HepG2 (cell line): Measurements from ENCODE around the gene LRP5. TPM values are rescaled to one million over a fixed set of nuclear protein-coding genes. Genes with fewer than 3 reads are reported as not detected.

Experiments used
- AGO1 ChIP-seq: fragments of 200-400 bp; formaldehyde crosslinking; IDR thresholded peaks from 2 replicates; pipeline ENCODE4 v1.6.1; 2017; ENCODE audit warnings: mild to moderate bottlenecking, low read depth, low read length, moderate library complexity; ENCODE audit not compliant: poor library complexity, severe bottlenecking
- ATF7-NPFF ChIP-seq: sonication (generic); formaldehyde crosslinking; IDR thresholded peaks from 2 replicates; pipeline ENCODE4 v1.8.1; 2023; ENCODE audit warnings: mild to moderate bottlenecking, low read depth, missing genetic modification reagents, moderate library complexity
- DNMT3B ChIP-seq: conservative IDR thresholded peaks from 2 replicates; pipeline ENCODE4 v1.6.1; 2016; ENCODE audit warnings: missing biosample characterization, control low read depth
- DRAP1 ChIP-seq: IDR thresholded peaks from 2 replicates; pipeline ENCODE4 v1.6.1; 2016; ENCODE audit warnings: missing genetic modification reagents, missing compliant biosample characterization
- FOXC1 ChIP-seq: sonication (generic); formaldehyde crosslinking; IDR thresholded peaks from 2 replicates; pipeline ENCODE4 v1.8.0; 2022; ENCODE audit warnings: mild to moderate bottlenecking, missing genetic modification reagents, borderline replicate concordance
- KLF13 ChIP-seq: sonication (generic); formaldehyde crosslinking; IDR thresholded peaks from 2 replicates; pipeline ENCODE4 v1.4.0; 2020; ENCODE audit warnings: mild to moderate bottlenecking, missing genetic modification reagents
- MTF1 ChIP-seq: sonication (generic); formaldehyde crosslinking; IDR thresholded peaks from 2 replicates; pipeline ENCODE4 v1.5.0; 2020; ENCODE audit warnings: missing genetic modification reagents
- NFE2 ChIP-seq: sonication (generic); formaldehyde crosslinking; IDR thresholded peaks from 2 replicates; pipeline ENCODE4 v1.4.0; 2020; ENCODE audit warnings: missing genetic modification reagents
- REXO4 ChIP-seq: sonication (generic); formaldehyde crosslinking; IDR thresholded peaks from 2 replicates; pipeline ENCODE4 v1.8.0; 2022; ENCODE audit warnings: missing genetic modification reagents, mild to moderate bottlenecking, borderline replicate concordance
- SPEN ChIP-seq: sonication (generic); formaldehyde crosslinking; IDR thresholded peaks from 2 replicates; pipeline ENCODE4 v1.5.1; 2020; ENCODE audit warnings: low read depth, mild to moderate bottlenecking, missing genetic modification reagents
- SRY ChIP-seq: sonication (generic); formaldehyde crosslinking; IDR thresholded peaks from 2 replicates; pipeline ENCODE4 v1.8.0; 2022; ENCODE audit warnings: mild to moderate bottlenecking, missing genetic modification reagents
- STAG1 ChIP-seq: sonication (generic); formaldehyde crosslinking; IDR thresholded peaks from 2 replicates; pipeline ENCODE4 v1.4.0; 2020; ENCODE audit warnings: missing genetic modification reagents
- ZBED4 ChIP-seq: sonication (generic); formaldehyde crosslinking; IDR thresholded peaks from 2 replicates; pipeline ENCODE4 v1.4.0; 2020; ENCODE audit warnings: missing genetic modification reagents, borderline replicate concordance
- ZFP36 ChIP-seq: fragments of 150-350 bp; IDR thresholded peaks from 2 replicates; pipeline ENCODE4 v1.6.1; 2018; ENCODE audit warnings: borderline replicate concordance, low read length, low read depth; ENCODE audit not compliant: partially characterized antibody
- ZFP91 ChIP-seq: sonication (generic); formaldehyde crosslinking; IDR thresholded peaks from 2 replicates; pipeline ENCODE4 v1.9.0; 2022; ENCODE audit warnings: missing genetic modification reagents, mild to moderate bottlenecking, borderline replicate concordance
- ZNF672 ChIP-seq: sonication (generic); formaldehyde crosslinking; IDR thresholded peaks from 2 replicates; pipeline ENCODE4 v1.8.1; 2022; ENCODE audit warnings: missing genetic modification reagents
- ZNF674 ChIP-seq: sonication (generic); formaldehyde crosslinking; IDR thresholded peaks from 2 replicates; pipeline ENCODE4 v1.5.0; 2020; ENCODE audit warnings: low read depth, mild to moderate bottlenecking, missing genetic modification reagents
- polyA plus RNA-seq, 8 experiments: library from polyadenylated mRNA; depleted of rRNA in 3 of 8; stranded (reverse) in 7 of 8; unstranded in 1 of 8; fragments of >200 nt; fragmentation: Illumina TruSeq in 4 of 8; extraction: Trizol in 4 of 8; gene quantifications; 2 replicates each; pipeline versions ENCODE4 v1.2.1 to v1.2.3, GENCODE V29; 2011 to 2016; ENCODE audit warnings: low read depth in 4 of 8, missing spikeins in 1 of 8, mixed read lengths in 1 of 8; ENCODE audit not compliant: insufficient read depth in 1 of 8
- total RNA-seq, 5 experiments: library from RNA; depleted of rRNA; stranded (reverse); fragments of >200 nt; fragmentation: Illumina TruSeq; extraction: Trizol; gene quantifications; 2 replicates each; pipeline ENCODE4 v1.2.3, GENCODE V29; 2016; ENCODE audit warnings: low read depth in 1 of 5
- TF ChIP-seq, protein P1 (sequence below): fragments of 450-650 bp; IDR thresholded peaks from 2 replicates; pipeline ENCODE4 v1.6.1; 2016
- TF ChIP-seq, protein P2 (sequence below): sonication (generic); formaldehyde crosslinking; IDR thresholded peaks from 2 replicates; pipeline ENCODE4 v1.5.0; 2020; ENCODE audit warnings: missing genetic modification reagents, mild to moderate bottlenecking, borderline replicate concordance

Gene LRP5
- total and polyA plus RNA-seq, 2 of the 13 experiments (the other 11 are each of a cell fraction or from before 2014, with no cell fraction given): 40.4 to 64.0 TPM

DNA sequence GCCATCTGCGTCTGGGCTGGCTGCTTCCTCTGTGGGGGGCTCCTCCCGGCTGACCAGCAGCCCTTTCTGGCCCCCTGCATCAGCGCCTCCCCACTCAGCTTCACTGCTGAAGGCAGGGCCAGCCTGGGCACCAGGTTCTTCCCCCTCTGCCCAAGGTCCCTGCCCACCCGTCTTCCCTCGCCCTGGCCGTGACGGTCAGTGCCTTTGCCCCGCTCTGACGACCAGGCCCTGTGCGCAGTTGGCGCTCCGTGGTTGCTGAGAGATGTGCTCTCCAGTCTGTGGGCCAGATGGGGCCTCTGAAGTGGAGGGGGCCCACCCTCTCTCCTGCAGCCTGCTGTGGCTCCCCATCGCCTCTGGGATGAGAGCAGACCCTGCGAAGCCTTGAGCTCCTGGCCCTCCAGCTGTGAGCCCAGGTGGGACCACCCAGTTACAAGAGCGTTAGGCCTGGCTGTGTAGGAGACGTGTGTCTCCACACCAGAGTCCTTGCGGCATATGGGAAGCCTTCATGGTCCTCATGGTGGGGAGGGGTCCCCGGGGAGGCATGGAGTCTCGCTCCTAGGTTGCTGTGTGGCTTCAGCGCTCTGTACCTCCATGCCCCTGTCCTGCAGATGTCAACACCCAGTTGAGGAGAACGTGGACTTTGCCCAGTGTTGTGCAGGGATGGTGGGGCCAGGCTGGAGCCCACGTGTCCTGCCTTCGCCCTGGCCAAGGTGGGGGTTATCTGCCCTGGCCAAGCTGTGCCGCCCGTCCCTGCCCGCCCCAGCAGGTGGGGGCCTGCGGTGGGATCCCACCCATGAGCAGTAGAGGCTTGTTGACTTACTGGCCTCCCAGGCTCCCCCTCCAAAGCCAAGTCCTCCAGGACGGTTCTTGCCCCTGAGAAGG lies 14.2 kb downstream of the LRP5 start (continued):
- TF ChIP-seq, protein P1, sequence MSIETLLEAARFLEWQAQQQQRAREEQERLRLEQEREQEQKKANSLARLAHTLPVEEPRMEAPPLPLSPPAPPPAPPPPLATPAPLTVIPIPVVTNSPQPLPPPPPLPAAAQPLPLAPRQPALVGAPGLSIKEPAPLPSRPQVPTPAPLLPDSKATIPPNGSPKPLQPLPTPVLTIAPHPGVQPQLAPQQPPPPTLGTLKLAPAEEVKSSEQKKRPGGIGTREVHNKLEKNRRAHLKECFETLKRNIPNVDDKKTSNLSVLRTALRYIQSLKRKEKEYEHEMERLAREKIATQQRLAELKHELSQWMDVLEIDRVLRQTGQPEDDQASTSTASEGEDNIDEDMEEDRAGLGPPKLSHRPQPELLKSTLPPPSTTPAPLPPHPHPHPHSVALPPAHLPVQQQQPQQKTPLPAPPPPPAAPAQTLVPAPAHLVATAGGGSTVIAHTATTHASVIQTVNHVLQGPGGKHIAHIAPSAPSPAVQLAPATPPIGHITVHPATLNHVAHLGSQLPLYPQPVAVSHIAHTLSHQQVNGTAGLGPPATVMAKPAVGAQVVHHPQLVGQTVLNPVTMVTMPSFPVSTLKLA: no peak
- TF ChIP-seq AGO1 (peak; percentile 24), SRY (CRISPR knock-in tag) (peak; percentile 63; the same call in 1 of the 2 replicates), STAG1 (CRISPR knock-in tag) (no peak; the same call in 1 of the 2 replicates), ZBED4 (CRISPR knock-in tag) (no peak), KLF13 (CRISPR knock-in tag) (no peak), SPEN (CRISPR knock-in tag) (peak; percentile 29; the same call in 1 of the 2 replicates), NFE2 (CRISPR knock-in tag) (no peak), FOXC1 (CRISPR knock-in tag) (peak; percentile 23; the same call in 1 of the 2 replicates), DRAP1 (peak; percentile 50; the same call in 1 of the 2 replicates), DNMT3B (no peak), ZNF674 (CRISPR knock-in tag) (no peak), ZFP91 (CRISPR knock-in tag) (peak; percentile 42; the same call in 1 of the 2 replicates), ZNF672 (CRISPR knock-in tag) (no peak), REXO4 (CRISPR knock-in tag) (no peak), ZFP36 (no peak), MTF1 (no peak), ATF7-NPFF (CRISPR knock-in tag) (peak; percentile 37; the same call in 1 of the 2 replicates)
- TF ChIP-seq, protein P2, sequence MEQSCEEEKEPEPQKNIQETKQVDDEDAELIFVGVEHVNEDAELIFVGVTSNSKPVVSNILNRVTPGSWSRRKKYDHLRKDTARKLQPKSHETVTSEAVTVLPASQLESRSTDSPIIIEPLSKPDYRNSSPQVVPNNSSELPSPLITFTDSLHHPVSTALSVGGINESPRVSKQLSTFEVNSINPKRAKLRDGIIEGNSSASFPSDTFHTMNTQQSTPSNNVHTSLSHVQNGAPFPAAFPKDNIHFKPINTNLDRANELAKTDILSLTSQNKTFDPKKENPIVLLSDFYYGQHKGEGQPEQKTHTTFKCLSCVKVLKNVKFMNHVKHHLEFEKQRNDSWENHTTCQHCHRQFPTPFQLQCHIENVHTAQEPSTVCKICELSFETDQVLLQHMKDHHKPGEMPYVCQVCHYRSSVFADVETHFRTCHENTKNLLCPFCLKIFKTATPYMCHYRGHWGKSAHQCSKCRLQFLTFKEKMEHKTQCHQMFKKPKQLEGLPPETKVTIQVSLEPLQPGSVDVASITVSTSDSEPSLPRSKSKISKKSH (CRISPR knock-in tag): peak; percentile 52; the same call in 1 of the 2 replicates
